Measurements from ENCODE around the gene SRPK2.

The SRPK2 gene

GRCh38 chr7:105218939-105219770, 169.6 kb downstream of the SRPK2 start:
- ATAC-seq (ENCODE audit: low read depth): peak; percentile 78
- TF ChIP-seq CTCF (IDR thresholded peaks at IDR 0.05; ENCODE audit: poor library complexity, severe bottlenecking): no peak
- no peak overlapping the region for H3K4me3 ChIP-seq (ENCODE audit: severe bottlenecking)
- peaks cover 39% of the 10 kb centered on the region for H3K4me1 ChIP-seq (ENCODE audit: insufficient read depth, poor library complexity, severe bottlenecking)
- peak overlapping the region; percentile 92 for H3K27ac ChIP-seq (ENCODE audit: poor library complexity, severe bottlenecking)
- DNase-seq (ENCODE audit: low spot score): no peak
- no peaks in the 10 kb centered on the region for H3K27me3 ChIP-seq (ENCODE audit: insufficient read depth, poor library complexity, severe bottlenecking)
- H3K36me3 ChIP-seq (ENCODE audit: low read depth): no peaks in the 10 kb centered on the region
- H3K9me3 ChIP-seq (ENCODE audit: severe bottlenecking): no peaks in the 10 kb centered on the region

GRCh38 chr7:105218215-105218614, 170.5 kb downstream of the SRPK2 start:
- DNase-seq (ENCODE audit: low spot score): no peak
- Histone ChIP-seq H3K27me3 (ENCODE audit: insufficient read depth, poor library complexity, severe bottlenecking) (no peaks in the 10 kb centered on the region), H3K9me3 (ENCODE audit: severe bottlenecking) (no peaks in the 10 kb centered on the region), H3K4me1 (ENCODE audit: insufficient read depth, poor library complexity, severe bottlenecking) (peaks cover 39% of the 10 kb centered on the region), H3K27ac (ENCODE audit: poor library complexity, severe bottlenecking) (peak overlapping the region; percentile 92), H3K36me3 (ENCODE audit: low read depth) (no peaks in the 10 kb centered on the region), H3K4me3 (ENCODE audit: severe bottlenecking) (no peak overlapping the region)
- TF ChIP-seq CTCF (IDR thresholded peaks at IDR 0.05; ENCODE audit: poor library complexity, severe bottlenecking): no peak
- peak; percentile 55 for ATAC-seq (ENCODE audit: low read depth)

GRCh38 chr7:105216786-105217185, 171.9 kb downstream of the SRPK2 start:
- no peak overlapping the region for H3K4me3 ChIP-seq (ENCODE audit: severe bottlenecking)
- DNase-seq (ENCODE audit: low spot score) (no peak), ATAC-seq (ENCODE audit: low read depth) (no peak)
- no peak overlapping the region for H3K27ac ChIP-seq (ENCODE audit: poor library complexity, severe bottlenecking)
- no peaks in the 10 kb centered on the region for H3K27me3 ChIP-seq (ENCODE audit: insufficient read depth, poor library complexity, severe bottlenecking)
- no peak for TF ChIP-seq CTCF (IDR thresholded peaks at IDR 0.05; ENCODE audit: poor library complexity, severe bottlenecking)
- no peaks in the 10 kb centered on the region for H3K36me3 ChIP-seq (ENCODE audit: low read depth)
- no peaks in the 10 kb centered on the region for H3K9me3 ChIP-seq (ENCODE audit: severe bottlenecking)
- peaks cover 39% of the 10 kb centered on the region for H3K4me1 ChIP-seq (ENCODE audit: insufficient read depth, poor library complexity, severe bottlenecking)

- H3K36me3 ChIP-seq (ENCODE audit: low read depth): no peaks in the 10 kb centered on the region
- no peak for ATAC-seq (ENCODE audit: low read depth)
- no peak for TF ChIP-seq CTCF (IDR thresholded peaks at IDR 0.05; ENCODE audit: poor library complexity, severe bottlenecking)
Observed at GRCh38 chr7:105215821-105216220, 172.9 kb downstream of the SRPK2 start.

GRCh38 chr7:105215182-105215581, 173.5 kb downstream of the SRPK2 start:
- peaks cover 2% of the 10 kb centered on the region for H3K9me3 ChIP-seq (ENCODE audit: severe bottlenecking)
- no peaks in the 10 kb centered on the region for H3K36me3 ChIP-seq (ENCODE audit: low read depth)
- no peak overlapping the region for H3K27ac ChIP-seq (ENCODE audit: poor library complexity, severe bottlenecking)
- no peaks in the 10 kb centered on the region for H3K27me3 ChIP-seq (ENCODE audit: insufficient read depth, poor library complexity, severe bottlenecking)
- no peak overlapping the region for H3K4me3 ChIP-seq (ENCODE audit: severe bottlenecking)
- ATAC-seq (ENCODE audit: low read depth) (no peak), DNase-seq (ENCODE audit: low spot score) (no peak)
- no peak for TF ChIP-seq CTCF (IDR thresholded peaks at IDR 0.05; ENCODE audit: poor library complexity, severe bottlenecking)
- H3K4me1 ChIP-seq (ENCODE audit: insufficient read depth, poor library complexity, severe bottlenecking): peaks cover 33% of the 10 kb centered on the region

More at GRCh38 chr7:105215821-105216220, 172.9 kb downstream of the SRPK2 start:
- Histone ChIP-seq H3K27me3 (ENCODE audit: insufficient read depth, poor library complexity, severe bottlenecking) (no peaks in the 10 kb centered on the region), H3K27ac (ENCODE audit: poor library complexity, severe bottlenecking) (no peak overlapping the region), H3K4me1 (ENCODE audit: insufficient read depth, poor library complexity, severe bottlenecking) (peaks cover 39% of the 10 kb centered on the region), H3K4me3 (ENCODE audit: severe bottlenecking) (no peak overlapping the region), H3K9me3 (ENCODE audit: severe bottlenecking) (peaks cover 2% of the 10 kb centered on the region)
- DNase-seq (ENCODE audit: low spot score): no peak
